Measurements from ENCODE around the gene IBA57.

IBA57 gene

DNA sequence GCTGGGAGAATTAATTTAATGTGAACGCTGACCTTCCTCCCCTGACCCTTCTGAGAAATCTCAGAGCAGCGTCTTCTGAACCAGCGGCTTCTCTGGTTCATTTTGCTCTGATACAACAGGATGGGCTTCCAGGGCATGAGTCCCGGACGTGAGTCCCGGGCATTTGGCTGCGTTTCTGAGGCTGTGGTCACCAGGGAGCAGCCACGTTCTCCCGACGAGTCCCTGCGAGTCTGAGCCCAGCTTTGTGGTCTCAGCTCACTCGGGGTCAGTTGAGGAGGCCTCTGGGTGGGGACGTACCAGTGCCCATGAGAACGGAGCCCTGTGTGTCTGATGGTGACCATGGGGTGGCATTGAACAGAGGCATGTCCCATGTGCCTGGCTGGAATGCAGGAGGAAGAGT, 24.6 kb downstream of the IBA57 start:
- no peak for DNase-seq (ENCODE audit: low read depth in 2 of 2)

DNA sequence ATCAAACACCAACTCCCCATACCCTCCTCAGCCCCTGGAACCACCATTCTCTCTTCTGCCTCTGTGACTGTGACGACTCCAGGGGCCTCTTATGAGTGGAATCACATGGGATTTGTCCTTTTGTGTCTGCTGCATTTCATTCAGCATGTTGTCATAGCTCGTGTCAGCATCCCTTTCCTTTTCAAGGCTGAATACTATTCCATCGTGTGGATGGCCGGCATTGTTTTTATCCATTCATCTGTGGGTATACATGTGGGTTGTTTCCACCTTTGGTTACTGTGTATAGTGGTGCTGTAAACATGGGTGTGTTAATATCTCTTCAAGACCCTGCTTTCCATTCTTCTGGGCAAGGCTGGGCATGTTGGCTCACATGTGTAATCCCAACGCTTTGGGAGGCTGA, 25.2 kb downstream of the IBA57 start:
- no peak for DNase-seq (ENCODE audit: low read depth in 2 of 2)

DNA sequence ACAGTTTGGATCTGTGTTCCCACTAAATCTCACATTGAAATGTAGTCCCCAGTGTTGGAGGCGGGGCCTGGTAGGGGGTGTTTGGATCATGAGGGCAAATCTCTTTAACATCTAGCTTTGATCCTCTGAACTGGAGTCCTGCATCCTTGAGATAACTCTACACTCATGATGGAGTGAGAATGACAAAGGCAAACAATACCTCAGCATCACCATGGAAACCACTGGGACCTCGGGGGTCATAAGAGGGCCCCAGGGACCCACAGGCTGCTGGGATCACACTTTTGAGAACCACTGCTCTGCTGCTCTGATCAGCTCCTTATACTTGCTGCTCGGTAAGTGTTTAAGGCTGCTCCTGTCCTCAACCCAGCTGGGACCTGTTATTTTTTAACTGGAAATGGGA, 28.8 kb downstream of the IBA57 start:
- no peak for DNase-seq (ENCODE audit: low read depth in 2 of 2)

DNA sequence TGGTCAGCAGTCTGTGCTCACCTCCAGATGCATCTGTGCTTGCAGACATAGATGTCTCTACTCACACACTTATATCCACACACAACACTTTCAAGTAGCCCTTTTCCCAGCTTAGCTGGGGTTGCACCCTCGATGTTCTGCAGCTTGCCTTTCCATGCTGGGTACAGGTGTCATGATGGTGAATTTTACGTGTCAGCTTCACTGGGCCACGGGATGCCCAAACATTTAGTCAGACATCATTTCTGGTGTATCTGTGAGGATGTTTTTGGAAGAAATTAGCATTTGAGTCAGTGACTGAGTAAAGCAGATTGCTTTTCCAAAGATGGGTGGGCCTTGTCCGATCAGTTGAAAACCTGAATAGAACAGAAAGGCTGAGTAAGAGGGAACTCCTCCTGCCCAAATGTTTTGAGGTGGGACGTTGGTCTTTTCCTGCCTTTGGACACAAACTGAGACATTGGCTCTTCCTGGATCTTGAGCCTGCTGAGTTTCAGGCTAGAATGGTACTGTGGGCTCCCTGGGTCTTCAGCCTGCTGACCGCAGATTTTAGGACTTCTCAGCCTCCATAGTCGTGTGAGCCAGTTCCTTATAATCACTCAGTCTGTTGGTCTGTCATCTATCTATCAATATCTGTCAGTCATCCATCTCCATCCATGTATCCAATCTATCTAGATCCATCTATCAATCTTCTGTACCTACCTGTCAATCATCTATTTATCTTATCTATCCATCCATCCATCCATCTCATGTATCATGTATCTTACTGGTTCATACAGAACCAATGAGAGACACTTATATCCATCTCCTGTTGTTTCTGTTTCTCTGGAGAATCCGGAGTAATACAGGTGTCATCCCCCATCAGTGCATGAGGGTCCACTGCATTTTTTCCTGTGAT, 29.6 kb downstream of the IBA57 start:
- no peak for DNase-seq (ENCODE audit: low read depth in 2 of 2)

DNA sequence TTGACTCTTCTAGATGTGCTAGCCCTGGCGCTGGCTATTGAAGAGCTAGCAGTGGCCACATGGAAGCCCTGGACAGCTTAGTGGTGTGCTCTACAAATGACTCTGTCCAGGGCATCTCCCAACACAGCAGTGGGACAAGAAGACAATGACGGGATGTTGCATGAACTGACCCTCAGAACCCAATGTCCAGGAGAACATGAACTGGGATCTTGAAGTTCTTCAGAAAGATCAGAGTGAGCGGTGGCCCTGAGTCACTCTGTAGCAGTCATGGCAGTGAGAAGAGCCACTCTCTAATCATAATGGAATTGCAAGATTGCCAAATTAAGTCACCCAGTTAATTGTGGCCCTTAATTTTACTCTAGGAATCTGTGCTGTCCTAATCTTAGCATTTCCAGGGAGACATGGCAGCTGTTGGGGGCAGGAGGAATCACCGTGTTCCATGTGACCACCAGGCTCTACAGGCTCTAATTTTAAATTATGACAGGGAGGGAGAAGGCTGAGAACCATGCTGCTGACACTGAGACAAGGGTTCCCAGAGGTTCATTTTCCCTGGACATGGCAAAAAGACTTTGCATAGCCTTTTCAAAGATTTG, 32.0 kb downstream of the IBA57 start:
- DNase-seq (ENCODE audit: low read depth in 2 of 2), result no peak

DNA sequence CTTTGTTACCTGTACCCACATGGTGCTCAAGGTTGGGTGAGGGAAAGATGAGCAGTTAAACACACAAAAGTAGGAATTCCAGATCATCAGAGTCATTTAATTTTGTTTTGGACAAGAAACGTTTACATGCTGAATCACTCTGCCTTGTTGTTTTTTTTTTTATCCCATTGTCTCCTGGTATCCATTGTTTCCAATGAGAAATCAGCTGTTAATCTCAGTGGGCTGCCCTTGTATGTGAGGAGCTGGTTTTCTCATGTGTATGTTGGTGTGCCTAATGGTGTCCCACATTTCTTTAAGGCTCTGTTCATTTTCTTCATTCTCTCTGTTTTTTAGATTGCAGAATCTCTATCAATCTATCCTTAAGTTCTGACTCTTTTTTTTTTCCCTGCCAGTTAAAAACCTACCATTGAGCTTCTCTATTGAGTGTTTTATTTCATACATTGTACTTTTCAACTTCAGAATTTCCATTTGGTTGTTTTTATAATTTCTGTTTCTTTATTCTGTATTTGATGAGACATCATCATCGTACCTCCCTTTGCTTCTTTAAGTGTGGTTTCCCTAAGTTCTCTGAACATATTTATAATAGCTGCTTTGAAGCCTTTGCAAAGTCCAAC, 33.5 kb downstream of the IBA57 start:
- no peak for DNase-seq (ENCODE audit: low read depth in 2 of 2)

DNA sequence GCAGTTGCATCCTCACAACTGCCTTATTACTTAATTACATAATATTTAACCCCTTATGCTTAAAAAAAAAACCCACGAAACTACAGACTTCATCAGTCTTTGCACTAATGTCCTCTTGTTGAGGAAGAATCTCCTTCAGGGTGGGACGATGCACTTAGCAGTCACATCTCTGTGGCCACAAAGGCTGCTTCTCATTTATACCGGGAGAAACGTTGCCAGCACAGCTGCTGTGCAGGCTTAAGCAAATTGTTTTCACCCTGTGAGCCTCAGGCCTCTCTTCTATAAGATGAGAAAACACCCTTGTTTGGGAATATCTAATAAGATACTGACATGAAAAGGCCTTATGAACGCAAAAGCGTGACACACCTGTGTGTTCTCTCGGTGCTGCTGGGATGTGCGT, 39.4 kb downstream of the IBA57 start:
- no peak for DNase-seq (ENCODE audit: low read depth in 2 of 2)

DNA sequence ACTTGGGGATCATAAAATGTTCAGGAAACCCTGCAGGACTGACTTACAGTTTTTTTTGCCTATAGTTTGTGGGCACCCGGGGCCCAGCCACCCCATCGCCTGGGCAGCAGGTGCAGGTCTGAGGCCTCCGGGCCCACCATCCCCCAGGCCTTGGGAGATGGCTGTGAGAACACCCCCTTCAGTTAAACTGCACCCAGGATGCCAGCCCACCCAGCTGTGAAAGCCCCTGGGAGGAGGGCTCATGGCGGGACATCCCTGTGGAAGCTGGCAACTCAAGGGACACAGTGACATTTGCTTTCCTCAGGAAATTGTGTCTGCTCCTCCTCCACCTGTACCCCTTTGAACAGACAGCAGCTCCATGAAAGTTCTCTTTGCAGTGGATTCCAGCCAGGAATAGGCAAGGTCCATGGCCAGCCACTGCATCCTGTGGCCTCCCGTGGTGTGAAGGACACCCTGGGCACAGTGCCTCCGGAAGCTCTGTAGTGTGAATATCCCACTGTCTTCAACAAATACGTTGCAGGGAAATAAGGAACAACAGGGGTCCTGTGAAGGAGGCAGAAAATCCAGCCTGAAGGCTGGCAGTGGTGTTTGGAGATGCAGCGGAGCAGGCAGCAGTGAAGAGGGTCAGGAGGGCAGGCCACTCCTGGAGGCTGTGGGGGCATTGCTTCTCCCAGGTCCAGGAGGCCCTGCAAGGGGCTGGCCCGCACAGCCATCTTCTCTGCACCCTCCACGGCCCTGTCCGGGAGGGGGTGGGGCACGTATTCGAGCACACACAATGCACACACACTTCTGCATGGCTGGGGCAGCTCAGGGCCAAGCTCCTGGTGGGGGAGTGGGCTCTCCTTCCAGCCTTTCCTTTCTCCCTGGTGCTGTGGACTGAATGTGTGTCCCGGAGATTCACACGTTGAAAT, 40.2 kb downstream of the IBA57 start:
- DNase-seq (ENCODE audit: low read depth in 2 of 2), result no peak

DNA sequence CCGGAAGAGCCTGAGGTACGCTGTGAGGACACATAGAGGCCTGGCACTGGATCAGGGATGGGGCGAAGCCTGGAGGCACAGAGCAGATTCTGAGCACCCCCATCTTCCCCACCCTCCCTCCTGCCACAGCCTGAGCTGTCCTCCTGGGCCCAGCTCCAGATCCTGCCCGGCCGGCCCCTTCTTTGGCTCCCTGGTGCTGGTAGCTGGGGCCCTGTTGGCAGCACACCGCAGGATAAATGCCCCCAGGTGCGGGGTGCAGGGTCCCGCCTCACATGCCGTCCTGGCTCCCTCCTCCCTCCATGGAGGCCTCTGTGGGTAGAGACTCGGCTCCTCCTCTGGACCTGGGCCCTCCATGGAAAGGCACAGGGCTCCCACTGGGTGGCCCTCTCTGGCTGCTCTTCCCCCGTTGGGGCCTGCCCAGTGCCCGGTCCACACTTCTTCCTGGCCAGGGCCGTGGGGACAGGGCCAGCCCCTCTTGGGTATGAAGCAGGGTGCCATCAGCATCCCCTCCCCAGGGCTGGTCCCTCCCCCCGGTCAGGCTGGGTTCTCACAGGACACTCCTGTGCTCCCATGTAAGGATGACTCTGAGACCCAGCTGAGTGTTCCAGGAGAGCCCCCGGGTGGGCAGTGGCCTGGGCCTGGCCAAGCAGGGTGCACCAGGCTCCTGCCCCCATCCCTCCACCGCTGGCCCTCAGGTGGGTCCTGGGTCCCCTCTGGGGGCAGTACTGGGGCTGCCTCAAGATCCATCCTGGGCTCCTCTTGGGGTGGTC, 41.2 kb downstream of the IBA57 start:
- DNase-seq (ENCODE audit: low read depth in 2 of 2), result no peak

DNA sequence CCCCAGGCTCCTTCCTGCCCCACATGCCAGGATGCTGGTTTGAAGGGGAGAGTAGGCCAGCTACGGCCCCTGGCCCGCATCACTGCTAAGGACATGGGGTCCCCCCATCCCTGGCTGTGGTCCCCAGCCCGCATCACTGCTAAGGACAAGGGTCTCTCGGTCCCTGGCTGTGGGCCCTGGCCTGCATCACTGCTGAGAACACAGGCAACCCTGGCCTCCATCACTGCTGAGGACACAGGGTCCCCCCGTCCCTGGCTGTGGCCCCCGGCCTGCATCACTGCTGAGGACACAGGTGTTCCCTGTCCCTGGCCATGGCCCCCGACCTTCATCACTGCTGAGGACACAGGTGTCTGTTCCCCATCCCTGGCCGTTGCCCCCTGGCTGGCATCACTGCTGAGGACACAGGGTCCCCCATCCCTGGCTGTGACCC, 41.8 kb downstream of the IBA57 start:
- no peak for DNase-seq (ENCODE audit: low read depth in 2 of 2)

DNA sequence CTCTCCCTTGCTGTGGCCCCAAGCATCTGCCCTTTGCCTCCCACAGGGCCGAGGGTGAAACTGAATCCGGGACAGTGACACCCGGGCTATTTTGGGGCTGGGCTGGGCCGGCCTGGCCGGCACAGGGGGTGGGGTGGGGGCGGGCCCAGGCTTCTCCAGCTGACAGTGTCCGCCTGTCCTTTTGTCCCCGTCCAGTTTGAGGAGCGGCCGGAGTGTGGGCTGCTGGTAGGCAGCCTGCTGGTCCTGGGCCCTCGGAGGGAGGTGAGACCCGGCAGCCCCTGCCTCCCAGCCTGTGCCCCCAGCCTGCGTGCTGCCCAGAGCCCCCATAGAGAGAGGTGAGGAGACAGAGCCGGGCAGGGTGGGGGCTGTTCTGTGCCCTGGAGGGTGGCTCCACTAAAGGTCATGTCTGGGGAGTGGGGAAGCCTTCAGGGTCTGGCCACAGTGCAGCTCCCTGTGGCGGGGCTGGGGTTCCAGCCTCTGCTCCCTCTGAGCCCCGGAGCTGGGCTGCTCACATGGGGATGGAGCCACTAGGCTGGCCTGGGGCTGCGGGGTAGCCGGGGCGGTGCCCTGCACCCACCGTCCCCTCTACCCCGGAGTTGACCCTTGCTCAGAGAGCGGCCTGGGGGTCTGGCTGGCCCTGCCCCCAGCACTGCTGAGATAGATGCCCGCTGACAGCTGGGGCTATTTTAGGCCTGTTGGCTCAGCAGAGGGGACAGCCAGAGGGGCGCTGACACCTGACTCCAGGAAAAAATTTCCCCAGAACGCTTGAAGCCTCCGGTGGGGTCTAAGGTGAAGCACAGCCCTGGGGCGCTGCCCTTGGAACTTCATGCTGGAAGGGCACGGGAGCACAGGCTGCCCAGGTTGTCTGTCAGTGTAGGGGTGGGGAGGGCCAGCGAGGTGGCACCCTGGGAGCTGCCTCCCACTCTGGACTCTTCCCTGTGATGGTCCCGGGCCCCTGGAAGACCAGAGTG, 42.5 kb downstream of the IBA57 start, which contains the start of gene OBSCN:
Gene OBSCN (plus strand): TSS at position 194 of the 971 bp plus-strand sequence. CDS start 3,740 bp downstream, outside the sequence.
- DNase-seq (ENCODE audit: low read depth in 2 of 2), result no peak

DNA sequence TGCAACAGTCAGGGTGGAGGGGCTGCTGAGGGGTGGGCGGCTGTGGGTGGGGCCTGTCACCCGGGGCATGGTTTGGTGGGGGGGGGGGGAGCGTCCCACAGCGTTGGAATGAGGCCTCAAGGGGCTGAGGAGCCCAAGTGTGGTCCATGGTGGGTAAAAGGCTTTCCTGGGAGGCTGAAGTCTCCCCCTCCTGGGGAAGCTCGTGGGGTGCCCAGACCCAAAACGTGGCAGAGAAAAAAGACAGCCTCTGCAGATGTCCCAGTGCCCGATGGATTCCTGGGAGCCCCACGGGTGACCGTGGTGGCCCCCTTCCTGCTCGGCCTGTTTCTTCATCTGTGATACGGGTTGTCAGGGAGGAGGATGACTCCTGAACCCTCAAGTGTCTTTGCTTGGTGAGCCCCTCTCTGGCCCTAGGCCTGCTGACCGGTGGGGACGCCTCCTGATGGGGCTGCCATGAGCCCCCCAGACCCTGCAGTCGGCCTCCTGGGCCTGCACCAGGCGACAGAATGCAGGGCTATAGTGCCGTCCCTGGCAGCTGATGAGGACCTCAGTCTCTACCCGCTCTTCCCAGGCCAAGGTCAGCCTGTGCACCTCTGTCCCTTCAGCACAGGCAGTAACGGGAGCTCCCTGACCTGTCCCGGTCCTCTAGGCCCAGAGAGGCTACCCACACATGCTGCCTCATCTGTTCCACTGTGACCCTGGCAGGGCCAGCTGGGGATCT, 43.4 kb downstream of the IBA57 start:
- no peak for DNase-seq (ENCODE audit: low read depth in 2 of 2)

DNA sequence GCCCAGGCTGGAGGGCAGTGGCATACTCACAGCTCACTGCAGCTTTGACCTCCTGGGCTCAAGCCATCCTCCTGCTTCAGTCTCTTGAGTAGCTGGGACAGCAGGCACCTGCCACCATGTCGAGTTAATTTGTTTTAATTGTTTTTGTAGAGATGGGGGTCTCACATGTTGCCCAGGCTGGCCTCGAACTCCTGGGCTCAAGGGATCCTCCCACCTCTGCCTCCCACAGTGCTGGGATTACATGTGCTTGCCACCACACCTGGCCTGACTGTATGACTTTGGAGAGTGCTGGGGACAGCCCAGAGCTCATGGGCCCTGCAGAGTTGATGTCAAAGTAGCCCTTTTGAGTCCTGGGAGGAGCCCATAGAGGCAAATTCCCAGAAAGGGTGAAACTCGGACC, 44.1 kb downstream of the IBA57 start:
- DNase-seq (ENCODE audit: low read depth in 2 of 2), result no peak

DNA sequence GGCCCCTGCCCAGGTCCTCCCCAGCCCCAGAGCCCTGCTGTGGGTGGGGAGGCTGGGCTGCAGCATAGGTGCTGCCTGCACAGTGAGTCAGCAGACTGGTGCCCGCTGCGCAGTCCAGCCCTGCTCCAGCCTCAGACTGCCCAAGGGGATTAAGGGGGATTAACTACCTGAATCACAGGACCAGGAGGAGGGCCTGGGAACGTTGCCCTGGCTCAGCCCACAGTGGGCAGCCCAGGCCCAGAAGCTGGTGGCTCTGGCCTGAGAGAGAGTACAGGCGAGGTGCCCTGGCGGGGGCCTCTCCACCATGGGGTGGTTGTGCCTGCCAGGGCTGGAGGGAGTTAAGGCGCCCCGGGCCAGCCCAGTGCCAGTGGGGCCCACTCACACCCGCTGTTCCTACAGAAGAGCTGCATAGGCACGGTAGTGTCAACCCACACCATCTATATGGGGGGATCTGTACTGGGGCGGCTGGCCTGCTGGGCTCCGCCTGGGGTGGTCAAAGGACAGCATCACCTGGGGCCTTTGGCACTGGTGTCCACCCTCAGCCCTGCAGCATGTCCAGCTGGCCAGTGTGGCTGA, 44.6 kb downstream of the IBA57 start:
- DNase-seq (ENCODE audit: low read depth in 2 of 2), result no peak

DNA sequence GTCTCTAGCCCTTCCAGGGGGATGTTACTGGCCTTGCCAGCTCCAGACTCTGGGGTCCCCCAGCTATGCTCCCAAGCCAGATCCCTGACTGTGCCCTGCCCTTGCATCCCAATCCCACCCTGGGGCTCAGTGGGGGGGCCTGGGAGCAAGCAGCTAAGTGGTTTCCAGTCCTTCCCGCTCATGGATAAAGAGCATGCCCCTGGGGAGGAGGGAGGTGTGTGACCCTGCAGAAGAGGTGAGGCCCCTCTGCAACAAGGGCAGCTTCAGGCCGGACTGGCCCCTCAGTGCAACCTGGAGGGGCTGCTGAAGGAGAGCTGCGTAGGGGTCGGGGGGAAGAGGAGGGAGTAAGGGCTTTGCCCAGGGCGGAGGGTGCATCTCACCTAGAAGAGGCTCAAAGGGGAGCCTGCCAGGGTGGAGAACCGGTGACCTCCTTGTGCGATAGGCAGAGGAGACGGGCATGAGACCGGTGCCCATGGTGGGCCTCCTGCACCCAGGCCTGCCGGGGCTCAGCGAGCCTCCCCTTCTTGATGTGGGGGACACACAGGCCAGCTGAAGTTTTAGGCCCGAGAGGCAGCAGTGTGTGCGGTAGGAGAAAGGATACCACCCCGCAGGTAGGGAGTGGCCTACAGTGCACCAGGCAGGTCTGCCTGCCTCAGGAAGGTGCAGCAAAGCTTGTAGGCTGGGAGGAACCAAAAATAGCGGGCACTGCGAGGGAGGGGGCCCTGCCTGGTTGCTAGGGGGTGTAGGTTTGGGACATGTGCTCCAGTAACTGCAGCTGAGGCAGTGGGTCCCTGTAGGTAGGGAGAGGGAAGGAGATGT, 45.3 kb downstream of the IBA57 start:
- DNase-seq (ENCODE audit: low read depth in 2 of 2), result no peak

DNA sequence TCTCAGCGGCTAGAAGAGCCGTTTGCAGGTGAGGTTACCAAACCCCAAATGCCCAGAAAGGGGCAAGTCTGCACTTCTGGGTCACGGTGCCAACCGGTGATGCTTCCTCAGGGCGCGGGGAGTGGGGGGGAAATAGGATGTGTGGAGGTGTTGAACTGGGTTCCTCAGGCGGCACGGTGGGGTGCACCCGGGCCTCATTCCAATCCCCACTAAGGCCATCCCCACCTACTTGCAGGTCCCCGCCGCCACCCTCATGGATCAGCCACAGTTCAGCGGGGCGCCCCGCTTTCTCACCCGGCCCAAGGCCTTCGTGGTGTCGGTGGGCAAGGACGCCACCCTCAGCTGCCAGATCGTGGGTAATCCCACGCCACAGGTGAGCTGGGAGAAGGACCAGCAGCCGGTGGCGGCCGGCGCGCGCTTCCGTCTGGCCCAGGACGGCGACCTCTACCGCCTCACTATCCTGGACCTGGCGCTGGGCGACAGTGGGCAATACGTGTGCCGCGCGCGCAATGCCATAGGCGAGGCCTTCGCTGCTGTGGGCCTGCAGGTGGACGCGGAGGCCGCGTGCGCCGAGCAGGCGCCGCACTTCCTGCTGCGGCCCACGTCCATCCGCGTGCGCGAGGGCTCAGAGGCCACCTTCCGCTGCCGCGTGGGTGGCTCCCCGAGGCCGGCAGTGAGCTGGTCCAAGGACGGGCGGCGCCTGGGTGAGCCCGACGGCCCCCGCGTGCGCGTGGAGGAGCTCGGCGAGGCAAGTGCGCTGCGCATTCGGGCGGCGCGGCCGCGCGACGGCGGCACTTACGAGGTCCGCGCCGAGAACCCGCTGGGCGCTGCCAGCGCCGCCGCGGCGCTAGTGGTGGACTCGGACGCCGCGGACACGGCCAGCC, 46.2 kb downstream of the IBA57 start:
- no peak for DNase-seq (ENCODE audit: low read depth in 2 of 2)

DNA sequence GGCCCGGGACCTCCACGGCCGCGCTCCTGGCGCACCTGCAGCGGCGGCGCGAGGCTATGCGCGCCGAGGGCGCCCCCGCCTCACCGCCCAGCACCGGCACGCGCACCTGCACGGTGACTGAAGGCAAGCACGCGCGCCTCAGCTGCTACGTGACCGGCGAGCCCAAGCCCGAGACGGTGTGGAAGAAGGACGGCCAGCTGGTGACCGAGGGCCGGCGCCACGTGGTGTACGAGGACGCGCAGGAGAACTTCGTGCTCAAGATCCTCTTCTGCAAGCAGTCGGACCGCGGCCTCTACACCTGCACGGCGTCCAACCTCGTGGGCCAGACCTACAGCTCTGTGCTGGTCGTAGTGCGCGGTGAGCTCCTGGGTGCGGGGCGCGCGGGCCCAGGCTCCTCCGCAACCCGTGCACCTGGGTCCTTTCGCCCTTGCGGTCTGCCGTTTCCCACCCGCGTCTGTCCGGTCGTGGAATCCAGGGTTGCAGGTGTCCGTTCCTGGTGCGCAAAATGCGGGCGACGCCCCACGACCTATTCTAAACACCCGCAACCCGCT, 46.9 kb downstream of the IBA57 start:
- DNase-seq (ENCODE audit: low read depth in 2 of 2), result no peak
